Liver (tissue), 9 donors: ENCODE data around the gene RAE1. TPM values are rescaled to one million over a fixed set of nuclear protein-coding genes. Genes with fewer than 3 reads are reported as not detected.

Source experiments
- DNase-seq: peaks from one replicate; pipeline ENCODE4 v3.0.0-alpha.2; 2017; ENCODE audit warnings: low spot score
- H3K27ac ChIP-seq, 2 donors: one replicate each; pipeline ENCODE4 v1.7.0; 2013; ENCODE audit warnings: inconsistent platforms in 2 of 2, low read length in 2 of 2, control low read depth in 1 of 2, low read depth in 1 of 2, mild to moderate bottlenecking in 1 of 2
- H3K27me3 ChIP-seq, 4 donors: one replicate each; pipeline versions ENCODE4 v1.6.1 to v1.7.0; 2013; ENCODE audit warnings: low read length in 3 of 4, inconsistent platforms in 1 of 4, mild to moderate bottlenecking in 1 of 4, moderate library complexity in 1 of 4; ENCODE audit not compliant: control insufficient read depth in 4 of 4, insufficient read depth in 4 of 4
- H3K36me3 ChIP-seq, 4 donors: one replicate each; pipeline versions ENCODE4 v1.6.1 to v1.7.0; 2013; ENCODE audit warnings: low read length in 3 of 4, mild to moderate bottlenecking in 3 of 4, low read depth in 1 of 4, moderate library complexity in 1 of 4; ENCODE audit not compliant: control insufficient read depth in 4 of 4, insufficient read depth in 3 of 4
- H3K4me1 ChIP-seq, 4 donors: one replicate each; pipeline versions ENCODE4 v1.6.1 to v1.7.0; 2013; ENCODE audit warnings: low read length in 3 of 4, mild to moderate bottlenecking in 3 of 4, moderate library complexity in 1 of 4; ENCODE audit not compliant: control insufficient read depth in 4 of 4, insufficient read depth in 4 of 4
- H3K4me3 ChIP-seq, 3 donors: one replicate each; pipeline versions ENCODE4 v1.6.1 to v1.7.0; 2013; ENCODE audit warnings: low read length in 3 of 3, control low read depth in 1 of 3, low read depth in 1 of 3, mild to moderate bottlenecking in 1 of 3
- H3K9ac ChIP-seq, 2 donors: one replicate each; pipeline ENCODE4 v1.7.0; 2013; ENCODE audit warnings: low read length in 2 of 2, mild to moderate bottlenecking in 2 of 2, moderate library complexity in 2 of 2, control low read depth in 1 of 2, low read depth in 1 of 2
- H3K9me3 ChIP-seq, 4 donors: one replicate each; pipeline versions ENCODE4 v1.6.1 to v1.7.0; 2013; ENCODE audit warnings: low read length in 3 of 4; ENCODE audit not compliant: control insufficient read depth in 4 of 4
- EGR1 ChIP-seq, 2 donors: IDR thresholded peaks; 2 replicates each; pipeline ENCODE4 v1.6.1; 2016 to 2018; ENCODE audit warnings: antibody characterized with exemption in 2 of 2, low read depth in 2 of 2
- FOXA1 ChIP-seq: IDR thresholded peaks from 2 replicates; pipeline ENCODE4 v1.6.1; 2016; ENCODE audit warnings: antibody characterized with exemption
- FOXA2 ChIP-seq: IDR thresholded peaks from 2 replicates; pipeline ENCODE4 v1.6.1; 2016; ENCODE audit warnings: antibody characterized with exemption
- GABPA ChIP-seq, 2 donors: IDR thresholded peaks in 1 of 2; conservative IDR thresholded peaks in 1 of 2; 2 replicates each; pipeline ENCODE4 v1.6.1; 2016; ENCODE audit warnings: antibody characterized with exemption in 2 of 2, mild to moderate bottlenecking in 1 of 2, moderate library complexity in 1 of 2
- HNF4A ChIP-seq, 2 donors: conservative IDR thresholded peaks; 2 replicates each; pipeline ENCODE4 v1.6.1; 2016; ENCODE audit warnings: antibody characterized with exemption in 2 of 2, mild to moderate bottlenecking in 2 of 2
- HNF4G ChIP-seq: IDR thresholded peaks from 2 replicates; pipeline ENCODE4 v1.6.1; 2016; ENCODE audit warnings: antibody characterized with exemption
- JUND ChIP-seq, 2 donors: IDR thresholded peaks; 2 replicates each; pipeline ENCODE4 v1.6.1; 2016; ENCODE audit warnings: antibody characterized with exemption in 2 of 2
- NR2F2 ChIP-seq: IDR thresholded peaks from 2 replicates; pipeline ENCODE4 v1.6.1; 2016; ENCODE audit warnings: antibody characterized with exemption
- RAD21 ChIP-seq, 2 donors: IDR thresholded peaks; 2 replicates each; pipeline ENCODE4 v1.6.1; 2016; ENCODE audit warnings: antibody characterized with exemption in 2 of 2, mild to moderate bottlenecking in 2 of 2
- RXRA ChIP-seq, 2 donors: IDR thresholded peaks; 2 replicates each; pipeline ENCODE4 v1.6.1; 2017 to 2018; ENCODE audit warnings: antibody characterized with exemption in 2 of 2, mild to moderate bottlenecking in 1 of 2
- SP1 ChIP-seq: IDR thresholded peaks from 2 replicates; pipeline ENCODE4 v1.6.1; 2018; ENCODE audit warnings: antibody characterized with exemption, mild to moderate bottlenecking
- TAF1 ChIP-seq: conservative IDR thresholded peaks from 2 replicates; pipeline ENCODE4 v1.6.1; 2016; ENCODE audit warnings: antibody characterized with exemption, mild to moderate bottlenecking
- YY1 ChIP-seq: IDR thresholded peaks from 2 replicates; pipeline ENCODE4 v1.6.1; 2016; ENCODE audit warnings: antibody characterized with exemption, mild to moderate bottlenecking
- WGBS: extraction: QIAGEN DNeasy Blood & Tissue Kit; methylation state at CpG from one replicate; pipeline ENCODE4 v1.1.7; 2013; 5-methylcytosine and 5-hydroxymethylcytosine counted together
- polyA plus RNA-seq, 2 donors: library from polyadenylated mRNA; stranded (reverse) in 1 of 2; unstranded in 1 of 2; fragments of 200-250 nt in 1 of 2; fragments of >200 nt in 1 of 2; fragmentation: Nextera tagmentation in 1 of 2; extraction: Ambion mirVana in 1 of 2; gene quantifications; one replicate each; pipeline versions ENCODE4 v1.2.1 to v1.2.3, GENCODE V29; 2013 to 2015
- total RNA-seq, 2 donors: library from RNA; depleted of rRNA; stranded (reverse); fragments of >200 nt; gene quantifications; one replicate each; pipeline ENCODE4 v1.2.3, GENCODE V29; 2014
- TF ChIP-seq, protein P1 (sequence below): IDR thresholded peaks from 2 replicates; pipeline ENCODE4 v1.6.1; 2016; ENCODE audit warnings: antibody characterized with exemption
- TF ChIP-seq, protein P2 (sequence below): IDR thresholded peaks from 2 replicates; pipeline ENCODE4 v1.6.1; 2016; ENCODE audit warnings: antibody characterized with exemption
- TF ChIP-seq, protein P3 (sequence below): IDR thresholded peaks from 2 replicates; pipeline ENCODE4 v1.6.1; 2016; ENCODE audit warnings: antibody characterized with exemption, mild to moderate bottlenecking
- TF ChIP-seq, protein P4 (sequence below): fragments of 150-350 bp; IDR thresholded peaks from 2 replicates; pipeline ENCODE4 v1.5.1; 2017; ENCODE audit warnings: improper control_type of control experiment, low read depth, low read length; ENCODE audit not compliant: missing input control
- TF ChIP-seq, protein P5 (sequence below): IDR thresholded peaks from 2 replicates; pipeline ENCODE4 v1.6.1; 2016; ENCODE audit warnings: antibody characterized with exemption
- donor health status: healthy.
- donor health status: healthy.
- donor health status: healthy.
- donor health status: healthy.
- donor health status: healthy.

Gene RAE1
- total and polyA plus RNA-seq, 4 donors: 10.0 to 15.5 (median 13.5) TPM

DNA sequence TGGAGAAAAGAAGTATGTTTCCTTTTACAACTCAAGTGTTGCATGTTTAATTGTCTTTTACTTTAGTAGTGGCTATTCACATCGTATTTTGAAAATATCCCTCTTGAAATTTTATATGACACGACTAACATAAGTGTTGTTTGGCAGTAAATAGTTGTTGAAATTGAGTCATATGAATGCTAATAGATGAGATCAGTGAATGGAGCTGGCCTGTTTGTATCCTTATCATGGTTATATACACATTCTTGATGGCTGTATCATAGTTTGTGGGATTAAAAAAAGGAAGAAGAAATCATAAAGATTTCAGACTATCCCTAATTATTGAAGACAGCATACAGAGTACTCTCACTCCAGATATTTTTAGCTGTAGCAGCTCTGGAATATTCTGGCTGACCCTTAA is 8.2 kb upstream of the RAE1 start:
- no peak overlapping the region for H3K27ac ChIP-seq
- H3K9me3 ChIP-seq: no peaks in the 10 kb centered on the region
- 29% methylated on average over 2 of the region's 2 CpGs for WGBS
- no peaks in the 10 kb centered on the region for H3K36me3 ChIP-seq
- H3K4me1 ChIP-seq: no peaks in the 10 kb centered on the region
- no peak overlapping the region for H3K4me3 ChIP-seq
- H3K9ac ChIP-seq: no peak overlapping the region
- DNase-seq: no peak
- H3K27me3 ChIP-seq: peaks cover 0 to 7% (median 0%) of the 10 kb centered on the region in 4 donors
- TF ChIP-seq, protein P1, sequence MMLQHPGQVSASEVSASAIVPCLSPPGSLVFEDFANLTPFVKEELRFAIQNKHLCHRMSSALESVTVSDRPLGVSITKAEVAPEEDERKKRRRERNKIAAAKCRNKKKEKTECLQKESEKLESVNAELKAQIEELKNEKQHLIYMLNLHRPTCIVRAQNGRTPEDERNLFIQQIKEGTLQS: no peak
- no peak for TF ChIP-seq SP1
- TF ChIP-seq EGR1 (IDR thresholded peaks at IDR 0.05; ENCODE audit: low read depth in 2 of 2): no peak
- no peak for TF ChIP-seq YY1
- no peak for TF ChIP-seq JUND (IDR thresholded peaks at IDR 0.05)
- no peak for TF ChIP-seq HNF4A (conservative IDR thresholded peaks at IDR 0.05)
- TF ChIP-seq GABPA (IDR thresholded peaks at IDR 0.05 in 1 of 2, conservative IDR thresholded peaks at IDR 0.05 in 1 of 2): no peak
- TF ChIP-seq, protein P2, sequence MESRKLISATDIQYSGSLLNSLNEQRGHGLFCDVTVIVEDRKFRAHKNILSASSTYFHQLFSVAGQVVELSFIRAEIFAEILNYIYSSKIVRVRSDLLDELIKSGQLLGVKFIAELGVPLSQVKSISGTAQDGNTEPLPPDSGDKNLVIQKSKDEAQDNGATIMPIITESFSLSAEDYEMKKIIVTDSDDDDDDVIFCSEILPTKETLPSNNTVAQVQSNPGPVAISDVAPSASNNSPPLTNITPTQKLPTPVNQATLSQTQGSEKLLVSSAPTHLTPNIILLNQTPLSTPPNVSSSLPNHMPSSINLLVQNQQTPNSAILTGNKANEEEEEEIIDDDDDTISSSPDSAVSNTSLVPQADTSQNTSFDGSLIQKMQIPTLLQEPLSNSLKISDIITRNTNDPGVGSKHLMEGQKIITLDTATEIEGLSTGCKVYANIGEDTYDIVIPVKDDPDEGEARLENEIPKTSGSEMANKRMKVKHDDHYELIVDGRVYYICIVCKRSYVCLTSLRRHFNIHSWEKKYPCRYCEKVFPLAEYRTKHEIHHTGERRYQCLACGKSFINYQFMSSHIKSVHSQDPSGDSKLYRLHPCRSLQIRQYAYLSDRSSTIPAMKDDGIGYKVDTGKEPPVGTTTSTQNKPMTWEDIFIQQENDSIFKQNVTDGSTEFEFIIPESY: no peak
- TF ChIP-seq FOXA2: no peak
- TF ChIP-seq NR2F2: no peak
- no peak for TF ChIP-seq RXRA (IDR thresholded peaks at IDR 0.05)
- no peak for TF ChIP-seq TAF1
- TF ChIP-seq FOXA1: no peak
- TF ChIP-seq RAD21 (IDR thresholded peaks at IDR 0.05): no peak
- TF ChIP-seq HNF4G: no peak
- TF ChIP-seq, protein P3, sequence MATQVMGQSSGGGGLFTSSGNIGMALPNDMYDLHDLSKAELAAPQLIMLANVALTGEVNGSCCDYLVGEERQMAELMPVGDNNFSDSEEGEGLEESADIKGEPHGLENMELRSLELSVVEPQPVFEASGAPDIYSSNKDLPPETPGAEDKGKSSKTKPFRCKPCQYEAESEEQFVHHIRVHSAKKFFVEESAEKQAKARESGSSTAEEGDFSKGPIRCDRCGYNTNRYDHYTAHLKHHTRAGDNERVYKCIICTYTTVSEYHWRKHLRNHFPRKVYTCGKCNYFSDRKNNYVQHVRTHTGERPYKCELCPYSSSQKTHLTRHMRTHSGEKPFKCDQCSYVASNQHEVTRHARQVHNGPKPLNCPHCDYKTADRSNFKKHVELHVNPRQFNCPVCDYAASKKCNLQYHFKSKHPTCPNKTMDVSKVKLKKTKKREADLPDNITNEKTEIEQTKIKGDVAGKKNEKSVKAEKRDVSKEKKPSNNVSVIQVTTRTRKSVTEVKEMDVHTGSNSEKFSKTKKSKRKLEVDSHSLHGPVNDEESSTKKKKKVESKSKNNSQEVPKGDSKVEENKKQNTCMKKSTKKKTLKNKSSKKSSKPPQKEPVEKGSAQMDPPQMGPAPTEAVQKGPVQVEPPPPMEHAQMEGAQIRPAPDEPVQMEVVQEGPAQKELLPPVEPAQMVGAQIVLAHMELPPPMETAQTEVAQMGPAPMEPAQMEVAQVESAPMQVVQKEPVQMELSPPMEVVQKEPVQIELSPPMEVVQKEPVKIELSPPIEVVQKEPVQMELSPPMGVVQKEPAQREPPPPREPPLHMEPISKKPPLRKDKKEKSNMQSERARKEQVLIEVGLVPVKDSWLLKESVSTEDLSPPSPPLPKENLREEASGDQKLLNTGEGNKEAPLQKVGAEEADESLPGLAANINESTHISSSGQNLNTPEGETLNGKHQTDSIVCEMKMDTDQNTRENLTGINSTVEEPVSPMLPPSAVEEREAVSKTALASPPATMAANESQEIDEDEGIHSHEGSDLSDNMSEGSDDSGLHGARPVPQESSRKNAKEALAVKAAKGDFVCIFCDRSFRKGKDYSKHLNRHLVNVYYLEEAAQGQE: no peak
- TF ChIP-seq, protein P4, sequence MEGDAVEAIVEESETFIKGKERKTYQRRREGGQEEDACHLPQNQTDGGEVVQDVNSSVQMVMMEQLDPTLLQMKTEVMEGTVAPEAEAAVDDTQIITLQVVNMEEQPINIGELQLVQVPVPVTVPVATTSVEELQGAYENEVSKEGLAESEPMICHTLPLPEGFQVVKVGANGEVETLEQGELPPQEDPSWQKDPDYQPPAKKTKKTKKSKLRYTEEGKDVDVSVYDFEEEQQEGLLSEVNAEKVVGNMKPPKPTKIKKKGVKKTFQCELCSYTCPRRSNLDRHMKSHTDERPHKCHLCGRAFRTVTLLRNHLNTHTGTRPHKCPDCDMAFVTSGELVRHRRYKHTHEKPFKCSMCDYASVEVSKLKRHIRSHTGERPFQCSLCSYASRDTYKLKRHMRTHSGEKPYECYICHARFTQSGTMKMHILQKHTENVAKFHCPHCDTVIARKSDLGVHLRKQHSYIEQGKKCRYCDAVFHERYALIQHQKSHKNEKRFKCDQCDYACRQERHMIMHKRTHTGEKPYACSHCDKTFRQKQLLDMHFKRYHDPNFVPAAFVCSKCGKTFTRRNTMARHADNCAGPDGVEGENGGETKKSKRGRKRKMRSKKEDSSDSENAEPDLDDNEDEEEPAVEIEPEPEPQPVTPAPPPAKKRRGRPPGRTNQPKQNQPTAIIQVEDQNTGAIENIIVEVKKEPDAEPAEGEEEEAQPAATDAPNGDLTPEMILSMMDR: no peak
- TF ChIP-seq, protein P5, sequence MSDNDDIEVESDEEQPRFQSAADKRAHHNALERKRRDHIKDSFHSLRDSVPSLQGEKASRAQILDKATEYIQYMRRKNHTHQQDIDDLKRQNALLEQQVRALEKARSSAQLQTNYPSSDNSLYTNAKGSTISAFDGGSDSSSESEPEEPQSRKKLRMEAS: no peak
